Measurements from ENCODE around the gene SDE2.
"Not testable (repeated sequence)": the region's sequence is repeated elsewhere in the genome, so short reads cannot be mapped to it uniquely, and the experiment has no call there.

Gene SDE2

DNA sequence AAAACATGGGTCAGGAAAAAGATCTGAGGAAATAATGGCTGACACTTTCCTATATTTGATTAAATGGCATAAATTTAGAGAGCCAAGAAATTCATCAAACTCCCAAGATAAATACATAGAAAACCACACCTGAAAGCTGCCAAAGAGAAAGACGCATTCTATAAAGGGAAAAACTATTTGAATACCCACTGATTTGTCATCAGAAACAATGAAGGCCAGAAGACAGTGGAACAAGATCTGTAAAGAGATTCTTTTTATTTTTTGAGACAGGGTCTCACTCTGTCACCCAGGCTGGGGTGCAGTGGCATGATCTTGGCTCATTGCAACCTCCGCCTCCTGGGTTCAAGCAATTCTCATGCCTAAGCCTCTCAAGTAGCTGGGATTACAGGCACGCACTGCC is 17.4 kb downstream of the SDE2 start:
- Histone ChIP-seq H3K9ac (ENCODE audit: low read length) (no peak overlapping the region), H3K27ac (ENCODE audit: low read depth, low read length) (no peak overlapping the region), H3K4me3 (ENCODE audit: low read length) (no peak overlapping the region), H3K4me1 (ENCODE audit: control insufficient read depth, insufficient read depth, low read length) (no peaks in the 10 kb centered on the region), H3K27me3 (ENCODE audit: control insufficient read depth, insufficient read depth, low read length) (no peaks in the 10 kb centered on the region), H3K36me3 (ENCODE audit: control insufficient read depth, insufficient read depth, low read length) (peaks cover 20% of the 10 kb centered on the region)

DNA sequence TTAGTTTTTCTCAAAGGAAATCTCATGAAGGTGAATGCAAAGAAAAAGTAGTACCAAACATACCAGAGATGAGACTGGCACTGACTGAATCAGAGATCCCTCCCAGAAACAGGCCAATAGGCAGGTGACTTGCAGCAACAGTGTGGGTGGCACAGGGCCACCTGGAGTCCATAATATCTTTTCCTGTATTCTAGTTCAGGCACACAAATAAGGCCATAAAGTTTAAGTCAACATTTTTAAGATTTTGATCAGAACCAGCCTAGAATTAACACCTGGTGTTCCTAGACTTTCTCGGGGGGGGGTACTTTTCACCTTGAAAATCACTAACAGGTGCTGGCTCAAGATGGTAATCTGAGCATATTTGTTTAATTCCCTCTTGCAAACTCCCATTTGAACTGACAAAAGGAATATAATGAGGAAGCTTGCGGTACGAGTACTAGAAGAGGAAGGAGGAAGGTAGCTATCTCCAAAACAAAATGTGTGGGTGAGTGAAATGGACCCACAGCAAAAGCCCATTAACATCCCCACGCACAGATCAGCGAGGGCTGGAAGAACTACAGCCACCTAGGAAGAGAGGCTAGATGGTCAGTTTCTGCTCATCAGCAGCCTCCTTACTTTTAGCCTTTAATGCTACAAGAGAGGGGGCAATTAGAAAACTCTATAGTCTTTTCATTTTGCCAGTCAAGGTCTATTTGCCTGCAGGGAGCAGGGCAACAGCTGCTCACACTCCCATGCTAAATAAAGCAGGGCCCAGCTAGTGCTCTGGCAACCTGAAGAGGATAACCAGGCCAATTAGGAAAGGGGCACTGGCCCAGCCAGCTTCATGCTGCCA is 18.9 kb downstream of the SDE2 start:
- Histone ChIP-seq H3K36me3 (ENCODE audit: control insufficient read depth, insufficient read depth, low read length) (peaks cover 18% of the 10 kb centered on the region), H3K4me3 (ENCODE audit: low read length) (no peak overlapping the region), H3K27ac (ENCODE audit: low read depth, low read length) (no peak overlapping the region), H3K27me3 (ENCODE audit: control insufficient read depth, insufficient read depth, low read length) (no peaks in the 10 kb centered on the region), H3K4me1 (ENCODE audit: control insufficient read depth, insufficient read depth, low read length) (peaks cover 2% of the 10 kb centered on the region), H3K9ac (ENCODE audit: low read length) (no peak overlapping the region)

DNA sequence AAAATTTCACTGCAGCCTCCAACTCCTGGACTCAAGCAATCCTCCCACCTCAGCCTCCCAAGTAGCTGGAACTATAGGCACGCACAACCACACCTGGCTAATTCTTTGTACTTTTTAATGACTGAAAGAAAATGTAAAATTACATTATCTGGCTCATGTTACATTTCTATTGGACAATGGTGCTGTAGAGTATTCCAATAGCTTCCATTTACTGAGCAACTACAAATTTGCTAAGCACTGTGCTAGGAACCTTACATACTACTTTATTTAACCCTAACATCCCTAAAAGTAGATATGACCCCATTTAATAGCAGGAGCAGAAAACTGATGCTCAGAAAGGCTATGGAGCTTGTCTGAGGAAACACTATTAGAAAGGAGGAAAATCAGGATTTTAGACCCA is 19.7 kb downstream of the SDE2 start:
- Histone ChIP-seq H3K4me1 (ENCODE audit: control insufficient read depth, insufficient read depth, low read length) (peaks cover 2% of the 10 kb centered on the region), H3K27ac (ENCODE audit: low read depth, low read length) (no peak overlapping the region), H3K36me3 (ENCODE audit: control insufficient read depth, insufficient read depth, low read length) (peaks cover 15% of the 10 kb centered on the region), H3K9ac (ENCODE audit: low read length) (no peak overlapping the region), H3K4me3 (ENCODE audit: low read length) (no peak overlapping the region), H3K27me3 (ENCODE audit: control insufficient read depth, insufficient read depth, low read length) (no peaks in the 10 kb centered on the region)

DNA sequence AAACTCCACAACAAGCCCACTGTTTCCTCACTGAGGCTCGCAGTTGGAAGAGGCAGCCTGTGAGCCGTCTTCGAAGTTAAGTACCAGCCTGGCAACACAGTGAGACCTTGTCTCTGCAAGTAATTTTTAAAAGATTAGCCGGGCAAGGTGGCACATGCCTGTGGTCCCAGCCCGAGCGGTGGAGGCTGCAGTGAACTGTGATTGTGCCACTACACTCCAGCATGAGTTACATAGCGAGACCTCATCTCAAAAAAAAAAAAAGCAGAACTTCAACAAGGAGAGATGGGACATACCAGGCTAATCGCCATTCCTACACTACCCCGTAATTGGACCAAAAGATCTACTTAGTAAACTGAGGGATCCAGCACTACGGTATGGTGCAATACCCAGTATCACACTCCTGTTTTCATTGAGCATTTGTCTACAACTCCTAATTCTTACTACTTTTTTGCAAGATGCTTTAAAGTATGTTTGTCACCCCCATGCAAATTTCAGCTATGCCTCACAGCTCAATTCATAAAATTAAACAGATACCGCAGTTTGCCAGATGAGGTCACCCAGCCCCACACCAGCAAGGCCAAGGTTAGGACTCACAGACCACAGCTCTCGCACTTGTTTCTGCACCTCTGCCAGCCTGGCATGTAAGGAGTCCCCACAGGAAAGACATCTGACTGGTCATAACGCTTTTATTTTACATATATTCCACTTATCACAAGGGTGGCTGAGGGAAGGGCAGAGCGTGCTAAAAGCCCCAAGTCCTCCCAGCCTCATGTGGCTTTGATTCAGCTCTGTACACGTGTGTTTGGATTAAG is 21.0 kb downstream of the SDE2 start:
- H3K9ac ChIP-seq (ENCODE audit: low read length) = no peak overlapping the region
- H3K36me3 ChIP-seq (ENCODE audit: control insufficient read depth, insufficient read depth, low read length) = peaks cover 12% of the 10 kb centered on the region
- H3K4me1 ChIP-seq (ENCODE audit: control insufficient read depth, insufficient read depth, low read length) = peaks cover 2% of the 10 kb centered on the region
- H3K27ac ChIP-seq (ENCODE audit: low read depth, low read length) = no peak overlapping the region
- no peaks in the 10 kb centered on the region for H3K27me3 ChIP-seq (ENCODE audit: control insufficient read depth, insufficient read depth, low read length)
- H3K4me3 ChIP-seq (ENCODE audit: low read length) = no peak overlapping the region

DNA sequence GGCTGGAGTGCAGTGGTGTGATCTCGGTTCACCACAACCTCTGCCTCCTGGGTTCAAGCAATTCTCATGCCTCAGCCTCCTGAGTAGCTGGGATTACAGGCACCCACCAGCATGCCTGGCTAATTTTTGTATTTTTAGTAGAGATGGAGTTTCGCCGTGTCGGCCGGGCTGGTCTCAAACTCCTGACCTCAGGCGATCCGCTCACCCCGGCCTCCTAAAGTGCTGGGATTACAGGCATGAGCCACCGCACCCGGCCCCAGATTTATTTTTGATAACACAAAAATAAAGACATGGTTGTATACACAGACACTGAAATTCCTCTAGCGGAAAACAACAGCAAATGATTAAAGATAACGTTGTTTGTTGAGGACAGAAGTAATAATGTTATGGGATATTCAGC is 24.0 kb downstream of the SDE2 start:
- not testable (repeated sequence) for H3K4me3 ChIP-seq (ENCODE audit: low read length); H3K4me1 ChIP-seq (ENCODE audit: control insufficient read depth, insufficient read depth, low read length); H3K27ac ChIP-seq (ENCODE audit: low read depth, low read length); H3K27me3 ChIP-seq (ENCODE audit: control insufficient read depth, insufficient read depth, low read length); H3K9ac ChIP-seq (ENCODE audit: low read length)
- H3K36me3 ChIP-seq (ENCODE audit: control insufficient read depth, insufficient read depth, low read length) = peaks cover 10% of the 10 kb centered on the region

DNA sequence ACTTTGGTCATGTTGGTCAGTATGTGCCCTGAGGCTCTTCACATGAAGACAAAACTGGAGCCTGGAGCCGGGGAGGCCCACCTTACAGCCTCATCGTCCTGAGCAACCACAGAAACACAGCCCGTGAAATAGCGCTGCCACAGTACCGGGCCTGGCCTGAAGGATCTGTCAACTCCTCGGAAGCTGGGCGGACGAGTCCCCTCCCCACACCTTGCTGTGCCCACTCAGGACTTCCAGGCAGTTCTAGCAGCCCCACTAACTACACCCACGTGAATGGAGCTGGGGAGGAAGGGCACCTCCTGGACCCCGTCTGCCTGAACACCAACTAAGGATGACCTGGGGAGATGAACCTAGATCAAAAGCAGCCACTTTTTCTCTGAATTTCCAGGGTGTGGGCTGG is 24.7 kb downstream of the SDE2 start:
- H3K4me3 ChIP-seq (ENCODE audit: low read length) = no peak overlapping the region
- no peak overlapping the region for H3K27ac ChIP-seq (ENCODE audit: low read depth, low read length)
- H3K27me3 ChIP-seq (ENCODE audit: control insufficient read depth, insufficient read depth, low read length) = no peaks in the 10 kb centered on the region
- H3K9ac ChIP-seq (ENCODE audit: low read length) = no peak overlapping the region
- H3K4me1 ChIP-seq (ENCODE audit: control insufficient read depth, insufficient read depth, low read length) = peaks cover 2% of the 10 kb centered on the region
- peaks cover 9% of the 10 kb centered on the region for H3K36me3 ChIP-seq (ENCODE audit: control insufficient read depth, insufficient read depth, low read length)

DNA sequence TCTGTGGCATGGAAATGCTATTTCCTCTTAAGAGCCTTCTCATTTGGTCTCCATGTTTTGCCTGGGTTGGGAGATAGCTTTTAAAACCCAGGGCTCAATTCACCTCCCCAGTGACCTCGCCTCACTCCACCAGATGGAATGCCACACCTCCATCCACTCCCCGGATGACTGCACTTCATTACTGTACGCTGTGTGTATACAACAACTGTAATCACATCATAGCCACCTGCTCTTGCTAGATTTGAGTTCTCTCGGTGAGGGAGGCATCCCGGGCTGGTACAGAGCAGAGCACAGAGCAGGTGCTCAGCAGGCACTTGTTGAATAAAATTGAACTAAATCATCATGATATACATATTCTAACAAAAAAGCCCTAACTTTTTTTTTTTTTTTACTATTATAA is 26.0 kb downstream of the SDE2 start:
- Histone ChIP-seq H3K36me3 (ENCODE audit: control insufficient read depth, insufficient read depth, low read length) (peaks cover 3% of the 10 kb centered on the region), H3K4me3 (ENCODE audit: low read length) (no peak overlapping the region), H3K27ac (ENCODE audit: low read depth, low read length) (no peak overlapping the region), H3K27me3 (ENCODE audit: control insufficient read depth, insufficient read depth, low read length) (no peaks in the 10 kb centered on the region), H3K9ac (ENCODE audit: low read length) (no peak overlapping the region), H3K4me1 (ENCODE audit: control insufficient read depth, insufficient read depth, low read length) (peaks cover 2% of the 10 kb centered on the region)

DNA sequence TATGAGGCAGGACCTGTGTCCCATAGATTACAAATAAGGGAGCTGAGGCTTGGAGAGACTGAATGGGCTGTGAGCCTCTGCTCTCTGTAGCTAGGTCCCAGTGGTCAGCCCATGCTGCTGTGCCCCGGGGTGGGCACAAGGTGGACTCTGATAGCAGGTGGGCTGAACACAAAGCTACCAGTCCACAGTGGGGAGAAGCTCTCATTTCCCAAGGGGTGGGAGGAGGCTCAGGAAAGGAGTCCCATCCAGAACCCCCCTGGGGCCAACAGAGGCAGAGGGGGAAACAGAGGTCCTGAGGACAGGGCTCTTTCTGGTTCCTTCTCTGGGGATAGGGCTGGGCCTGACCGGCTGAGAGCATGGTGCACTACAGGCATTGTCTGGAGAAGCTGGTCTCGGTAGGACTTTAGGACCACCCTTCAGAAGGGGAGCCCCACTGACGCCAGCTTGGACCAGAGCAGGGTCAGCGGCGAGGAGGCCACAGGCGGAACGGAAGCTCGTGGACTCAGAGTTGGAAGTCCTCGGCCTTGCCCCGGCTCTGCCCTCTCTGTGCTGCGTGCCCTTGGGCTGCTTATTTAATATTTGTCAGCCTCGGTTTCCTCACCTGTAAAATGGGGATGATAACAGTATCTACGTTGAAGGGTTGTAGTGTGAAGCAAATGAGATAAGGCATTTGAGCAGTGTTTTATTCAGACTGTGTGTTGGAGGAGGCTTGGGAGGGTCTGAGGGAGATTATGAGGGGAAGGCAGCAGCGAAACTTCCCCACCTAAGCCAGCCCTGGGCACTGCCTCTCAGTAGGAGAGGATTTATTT is 26.6 kb downstream of the SDE2 start:
- H3K36me3 ChIP-seq (ENCODE audit: control insufficient read depth, insufficient read depth, low read length) = peaks cover under 1% of the 10 kb centered on the region
- no peak overlapping the region for H3K4me3 ChIP-seq (ENCODE audit: low read length)
- H3K9ac ChIP-seq (ENCODE audit: low read length) = no peak overlapping the region
- no peak overlapping the region for H3K27ac ChIP-seq (ENCODE audit: low read depth, low read length)
- no peaks in the 10 kb centered on the region for H3K27me3 ChIP-seq (ENCODE audit: control insufficient read depth, insufficient read depth, low read length)
- peaks cover 2% of the 10 kb centered on the region for H3K4me1 ChIP-seq (ENCODE audit: control insufficient read depth, insufficient read depth, low read length)

DNA sequence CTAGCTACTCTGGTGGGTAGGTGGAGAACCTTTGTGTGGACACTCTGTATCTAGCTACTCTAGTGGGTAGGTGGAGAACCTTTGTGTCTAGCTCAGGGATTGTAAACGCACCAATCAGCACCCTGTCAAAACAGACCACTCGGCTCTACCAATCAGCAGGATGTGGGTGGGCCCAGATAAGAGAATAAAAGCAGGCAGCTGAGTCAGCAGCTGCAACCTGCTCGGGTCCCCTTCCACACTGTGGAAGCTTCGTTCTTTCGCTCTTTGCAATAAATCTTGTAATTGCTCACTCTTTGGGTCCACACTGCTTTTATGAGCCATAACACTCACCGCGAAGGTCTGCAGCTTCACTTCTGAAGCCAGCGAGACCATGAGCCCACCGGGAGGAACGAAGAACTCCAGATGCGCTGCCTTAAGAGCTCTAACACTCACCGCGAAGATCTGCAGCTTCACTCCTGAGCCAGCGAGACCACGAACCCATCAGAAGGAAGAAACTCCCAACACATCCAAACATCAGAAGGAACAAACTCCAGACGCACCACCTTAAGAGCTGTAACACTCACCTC is 28.5 kb downstream of the SDE2 start:
- H3K36me3 ChIP-seq (ENCODE audit: control insufficient read depth, insufficient read depth, low read length); H3K27me3 ChIP-seq (ENCODE audit: control insufficient read depth, insufficient read depth, low read length); H3K4me3 ChIP-seq (ENCODE audit: low read length); H3K9ac ChIP-seq (ENCODE audit: low read length); H3K4me1 ChIP-seq (ENCODE audit: control insufficient read depth, insufficient read depth, low read length); H3K27ac ChIP-seq (ENCODE audit: low read depth, low read length): not testable (repeated sequence)

DNA sequence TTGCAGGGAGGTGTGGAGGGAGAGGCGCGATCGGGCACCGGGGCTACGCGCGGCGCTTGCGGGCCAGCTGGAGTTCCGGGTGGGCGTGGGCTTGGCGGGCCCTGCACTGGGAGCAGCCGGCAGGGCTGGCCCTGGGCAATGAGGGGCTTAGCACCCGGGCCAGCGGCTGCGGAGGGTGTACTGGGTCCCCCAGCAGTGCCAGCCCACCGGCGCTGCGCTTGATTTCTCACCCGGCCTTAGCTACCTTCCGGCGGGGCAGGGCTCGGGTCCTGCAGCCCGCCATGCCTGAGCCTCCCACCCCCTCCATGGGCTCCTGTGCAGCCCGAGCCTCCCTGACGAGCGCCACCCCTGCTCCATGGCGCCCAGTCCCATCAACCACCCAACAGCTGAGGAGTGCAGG is 29.4 kb downstream of the SDE2 start:
- not testable (repeated sequence) for H3K4me1 ChIP-seq (ENCODE audit: control insufficient read depth, insufficient read depth, low read length); H3K27ac ChIP-seq (ENCODE audit: low read depth, low read length); H3K9ac ChIP-seq (ENCODE audit: low read length); H3K27me3 ChIP-seq (ENCODE audit: control insufficient read depth, insufficient read depth, low read length); H3K36me3 ChIP-seq (ENCODE audit: control insufficient read depth, insufficient read depth, low read length); H3K4me3 ChIP-seq (ENCODE audit: low read length)

DNA sequence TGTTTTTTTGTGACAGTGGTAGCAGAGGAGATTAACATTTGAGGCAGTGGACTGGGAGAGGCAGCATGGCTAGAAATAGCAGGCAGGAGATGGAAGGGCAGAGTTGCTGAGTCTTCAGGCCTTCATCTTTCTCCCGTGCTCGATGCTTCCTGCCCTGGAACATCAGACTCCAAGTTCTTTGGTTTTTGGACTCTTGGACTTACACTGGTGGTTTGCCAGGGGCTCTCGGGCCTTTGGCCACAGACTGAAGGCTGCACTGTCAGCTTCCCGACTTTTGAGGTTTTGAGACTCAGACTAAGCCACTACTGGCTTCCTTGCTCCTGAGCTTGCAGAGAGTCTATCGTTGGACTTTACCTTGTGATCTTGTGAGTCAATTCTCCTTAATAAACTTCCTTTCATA is 33.9 kb downstream of the SDE2 start:
- no peak overlapping the region for H3K4me3 ChIP-seq (ENCODE audit: low read length)
- no peak overlapping the region for H3K27ac ChIP-seq (ENCODE audit: low read depth, low read length)
- no peaks in the 10 kb centered on the region for H3K36me3 ChIP-seq (ENCODE audit: control insufficient read depth, insufficient read depth, low read length)
- H3K4me1 ChIP-seq (ENCODE audit: control insufficient read depth, insufficient read depth, low read length) = no peaks in the 10 kb centered on the region
- H3K27me3 ChIP-seq (ENCODE audit: control insufficient read depth, insufficient read depth, low read length) = no peaks in the 10 kb centered on the region
- no peak overlapping the region for H3K9ac ChIP-seq (ENCODE audit: low read length)
